Activated naive CD8-positive, alpha-beta T cell treated with anti-CD3 and anti-CD28 coated beads, Interleukin-2, amount 10 ng/mL, durations not matched to agents 7 days and 5 days (primary cell): ENCODE measurements around the gene ARHGAP19. TPM values are rescaled to one million over a fixed set of nuclear protein-coding genes. Genes with fewer than 3 reads are reported as not detected.

Source experiments
- ATAC-seq: fragments of 150-1000 bp; cut with Tn5 transposase; one replicate; pipeline ENCODE4 v1.10.0; 2021; ENCODE audit warnings: low read depth, moderate library complexity
- POLR2A ChIA-PET: fragments of 350-600 bp; sonication (Branson Sonifier 250); formaldehyde crosslinking; loops from one replicate; lab custom pipeline; 2021; ENCODE audit warnings: antibody characterized with exemption; lab: Charles Lee
- DNase-seq: peaks from one replicate; pipeline ENCODE4 v3.0.0; 2021
- H3K27ac Mint-ChIP-seq: one replicate; pipeline ENCODE4 v1.8.0; 2022; ENCODE audit warnings: mild to moderate bottlenecking, mixed read lengths
- H3K27me3 Mint-ChIP-seq: one replicate; pipeline ENCODE4 v1.8.0; 2022; ENCODE audit warnings: mild to moderate bottlenecking, moderate library complexity, mixed read lengths
- H3K36me3 Mint-ChIP-seq: one replicate; pipeline ENCODE4 v1.8.0; 2021; ENCODE audit warnings: mild to moderate bottlenecking, mixed read lengths
- H3K4me1 Mint-ChIP-seq: one replicate; pipeline ENCODE4 v1.8.0; 2021; ENCODE audit warnings: mixed read lengths
- H3K4me3 Mint-ChIP-seq: one replicate; pipeline ENCODE4 v1.8.0; 2022; ENCODE audit warnings: mild to moderate bottlenecking, moderate library complexity, mixed read lengths
- H3K9me3 Mint-ChIP-seq: one replicate; pipeline ENCODE4 v1.8.0; 2021; ENCODE audit warnings: mixed read lengths
- total RNA-seq, 2 experiments: library from RNA; stranded (reverse); gene quantifications; one replicate each; pipeline ENCODE4 v1.2.3, GENCODE V29; 2021

The ARHGAP19 gene
- total RNA-seq, 2 experiments from 2014 or later = 35.4 to 44.5 TPM

- POLR2A ChIA-PET = interaction anchor here (1.0 to 5.2 kb wide), 2 partner anchors 11 to 53 kb away, joined by 3 to 54 read pairs; partner anchors contain the start of gene FRAT1
- Mint-ChIP-seq H3K4me3 (no peak overlapping the region), H3K27me3 (peaks cover 9% of the 10 kb centered on the region), H3K27ac (no peak overlapping the region), H3K36me3 (peaks cover 23% of the 10 kb centered on the region), H3K9me3 (no peaks in the 10 kb centered on the region), H3K4me1 (peaks cover 39% of the 10 kb centered on the region)
- DNase-seq (no peak), ATAC-seq (no peak)
These were observed 38.8 kb upstream of the ARHGAP19 start for GRCh38 chr10:97331153-97331703.

GRCh38 chr10:97329766-97330165, 37.3 kb upstream of the ARHGAP19 start:
- Mint-ChIP-seq H3K4me3 (no peak overlapping the region), H3K36me3 (peaks cover 23% of the 10 kb centered on the region), H3K4me1 (peaks cover 35% of the 10 kb centered on the region), H3K27ac (no peak overlapping the region), H3K9me3 (no peaks in the 10 kb centered on the region), H3K27me3 (no peaks in the 10 kb centered on the region)
- no peak for ATAC-seq
- POLR2A ChIA-PET = interaction anchor here (2.5 to 5.2 kb wide), 2 partner anchors 9 to 10 kb away, joined by 10 to 54 read pairs; partner anchors contain the start of gene FRAT1
- DNase-seq = no peak

DNA sequence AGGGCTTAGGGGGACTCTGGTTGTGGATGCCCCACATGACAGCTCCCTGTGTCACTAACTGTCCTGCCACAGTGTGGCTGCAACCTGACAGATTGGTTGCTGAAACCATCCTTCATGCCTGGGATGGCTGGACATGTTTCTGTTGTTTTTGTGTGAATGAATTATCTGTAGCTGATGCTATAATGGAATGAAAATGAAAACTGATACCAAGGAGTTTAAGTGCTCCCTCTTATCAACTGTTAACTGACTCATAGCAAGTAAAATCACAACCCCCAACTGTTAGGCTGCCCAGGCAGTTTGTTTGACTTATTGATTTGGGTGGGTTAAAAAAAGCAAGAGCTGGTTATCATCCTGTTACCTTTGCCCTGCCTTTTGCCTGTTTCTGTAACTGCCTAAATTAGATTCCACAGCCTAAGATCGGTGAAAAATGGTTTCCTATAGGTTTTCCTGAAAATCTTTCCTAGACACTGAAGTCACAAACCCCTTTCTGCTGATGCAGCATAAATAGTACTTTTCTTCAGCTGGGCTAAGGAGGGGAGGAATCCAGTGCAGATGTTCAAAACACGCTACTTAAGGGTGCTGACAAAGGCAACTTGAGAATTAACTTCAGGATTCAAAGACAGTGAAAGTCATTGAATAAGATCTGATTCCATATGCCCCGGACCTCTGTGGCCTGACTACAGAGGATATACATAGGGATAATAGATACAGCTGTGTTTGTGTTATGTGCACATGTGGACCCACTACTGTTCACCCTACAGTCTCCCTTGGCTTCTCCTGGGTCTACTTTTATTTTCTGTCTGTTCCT, 36.4 kb upstream of the ARHGAP19 start:
- DNase-seq (no peak), ATAC-seq (no peak)
- H3K27ac Mint-ChIP-seq = no peak overlapping the region
- H3K9me3 Mint-ChIP-seq = no peaks in the 10 kb centered on the region
- H3K4me1 Mint-ChIP-seq = peaks cover 35% of the 10 kb centered on the region
- H3K4me3 Mint-ChIP-seq = no peak overlapping the region
- H3K36me3 Mint-ChIP-seq = peaks cover 23% of the 10 kb centered on the region
- no peaks in the 10 kb centered on the region for H3K27me3 Mint-ChIP-seq
- POLR2A ChIA-PET = interaction anchor here (0.5 to 2.5 kb wide), 2 partner anchors 9 to 86 kb away, joined by 3 to 10 read pairs; partner anchors contain the start of gene FRAT1

- peak overlapping the region; percentile 5 for H3K4me3 Mint-ChIP-seq
- no peaks in the 10 kb centered on the region for H3K9me3 Mint-ChIP-seq
- POLR2A ChIA-PET = interaction anchor here (2.5 kb wide), 1 partner anchor 8 kb away, joined by 10 read pairs; the partner anchor contains the start of gene FRAT1
- no peak for ATAC-seq
- H3K27me3 Mint-ChIP-seq = peaks cover 1% of the 10 kb centered on the region
- peaks cover 15% of the 10 kb centered on the region for H3K36me3 Mint-ChIP-seq
- H3K4me1 Mint-ChIP-seq = peaks cover 26% of the 10 kb centered on the region
- peak overlapping the region; percentile 12 for H3K27ac Mint-ChIP-seq
- no peak for DNase-seq
These were observed 35.2 kb upstream of the ARHGAP19 start for GRCh38 chr10:97327348-97328294.

DNA sequence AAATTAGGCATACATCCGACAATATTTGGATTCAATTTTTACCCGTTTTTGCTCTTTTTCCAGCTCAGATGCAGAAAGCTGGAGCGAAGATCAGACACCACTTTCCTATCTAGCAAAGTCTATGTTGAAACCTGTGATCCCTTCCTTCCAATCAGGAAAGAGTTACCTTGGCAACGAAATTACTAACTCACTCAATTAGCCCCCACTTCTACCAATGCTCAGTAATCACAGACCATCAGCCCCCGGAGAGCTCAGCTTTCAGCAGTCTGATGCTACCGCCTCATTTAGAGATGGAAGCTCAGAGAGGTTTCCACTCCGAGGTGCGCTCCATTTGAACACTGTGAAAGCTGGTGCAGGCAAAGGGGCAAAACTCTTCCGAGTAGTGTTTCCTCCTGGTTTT, 33.3 kb upstream of the ARHGAP19 start:
- peaks cover 21% of the 10 kb centered on the region for H3K4me1 Mint-ChIP-seq
- POLR2A ChIA-PET = interaction anchor here (1.8 kb wide), 1 partner anchor 34 kb away, joined by 4 read pairs; the partner anchor contains the start of gene ARHGAP19
- H3K36me3 Mint-ChIP-seq = peaks cover 7% of the 10 kb centered on the region
- DNase-seq (no peak), ATAC-seq (no peak)
- no peak overlapping the region for H3K27ac Mint-ChIP-seq
- H3K4me3 Mint-ChIP-seq = no peak overlapping the region
- no peaks in the 10 kb centered on the region for H3K9me3 Mint-ChIP-seq
- H3K27me3 Mint-ChIP-seq = peaks cover 3% of the 10 kb centered on the region

DNA sequence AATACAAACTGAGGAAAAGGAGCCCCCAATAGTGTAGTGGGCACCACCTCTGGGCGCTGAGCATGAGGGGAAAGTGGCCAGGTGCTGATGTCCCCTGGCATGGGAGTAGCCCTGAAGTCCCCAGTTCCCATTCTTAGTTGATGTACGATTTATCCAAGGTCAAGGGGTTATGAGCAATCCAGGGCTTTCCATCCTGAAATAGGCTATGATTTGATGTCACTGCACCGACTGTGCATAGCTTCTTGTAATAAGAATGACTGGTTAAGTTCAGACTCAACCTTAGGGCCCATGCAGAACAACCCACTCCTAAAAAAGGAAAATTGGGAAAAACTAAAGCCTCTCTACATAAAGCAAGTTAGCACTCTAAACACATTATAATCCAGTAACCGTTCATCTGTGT, 31.1 kb upstream of the ARHGAP19 start:
- H3K27ac Mint-ChIP-seq = no peak overlapping the region

DNA sequence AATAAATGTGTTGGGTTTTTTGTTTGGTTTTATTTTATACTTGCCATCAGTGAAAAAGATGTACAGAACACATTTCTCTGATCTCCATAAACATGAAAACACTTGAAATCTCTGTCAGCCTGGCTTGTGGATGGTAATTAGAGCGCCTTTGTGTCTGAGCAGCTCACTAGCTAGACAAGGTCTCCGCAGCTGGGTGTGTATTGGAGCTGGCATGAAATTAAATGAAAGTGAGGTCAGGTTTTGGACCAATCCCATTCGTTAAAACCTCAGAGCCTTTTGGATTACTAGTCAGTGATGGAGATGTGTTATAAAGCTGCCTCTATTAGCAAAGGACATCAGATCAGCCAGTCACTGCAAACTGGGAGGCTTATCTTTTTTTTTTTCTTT, 29.4 kb upstream of the ARHGAP19 start:
- Mint-ChIP-seq H3K4me3 (peak overlapping the region; percentile 89), H3K27ac (no peak overlapping the region), H3K4me1 (peaks cover 24% of the 10 kb centered on the region), H3K9me3 (no peaks in the 10 kb centered on the region), H3K36me3 (peaks cover 2% of the 10 kb centered on the region), H3K27me3 (peaks cover 5% of the 10 kb centered on the region)
- DNase-seq (no peak), ATAC-seq (no peak)
- POLR2A ChIA-PET = interaction anchor here (4.4 kb wide), 1 partner anchor 11 kb away, joined by 54 read pairs; the partner anchor contains the start of gene FRAT2

More for the DNA sequence above, 31.1 kb upstream of the ARHGAP19 start:
- POLR2A ChIA-PET = no interaction called here
- Mint-ChIP-seq H3K9me3 (no peaks in the 10 kb centered on the region), H3K4me3 (no peak overlapping the region), H3K27me3 (peaks cover 3% of the 10 kb centered on the region), H3K4me1 (peaks cover 27% of the 10 kb centered on the region), H3K36me3 (peaks cover 4% of the 10 kb centered on the region)
- no peak for ATAC-seq
- no peak for DNase-seq

GRCh38 chr10:97321032-97321803, 28.8 kb upstream of the ARHGAP19 start:
- peak overlapping the region; percentile 87 for H3K27ac Mint-ChIP-seq
- peak; percentile 42 for DNase-seq
- POLR2A ChIA-PET = interaction anchor here (4.4 kb wide), 1 partner anchor 11 kb away, joined by 54 read pairs; the partner anchor contains the start of gene FRAT2
- H3K9me3 Mint-ChIP-seq = no peaks in the 10 kb centered on the region
- ATAC-seq = no peak
- peak overlapping the region; percentile 89 for H3K4me3 Mint-ChIP-seq
- H3K36me3 Mint-ChIP-seq = peaks cover 2% of the 10 kb centered on the region
- peaks cover 5% of the 10 kb centered on the region for H3K27me3 Mint-ChIP-seq
- peaks cover 23% of the 10 kb centered on the region for H3K4me1 Mint-ChIP-seq

DNA sequence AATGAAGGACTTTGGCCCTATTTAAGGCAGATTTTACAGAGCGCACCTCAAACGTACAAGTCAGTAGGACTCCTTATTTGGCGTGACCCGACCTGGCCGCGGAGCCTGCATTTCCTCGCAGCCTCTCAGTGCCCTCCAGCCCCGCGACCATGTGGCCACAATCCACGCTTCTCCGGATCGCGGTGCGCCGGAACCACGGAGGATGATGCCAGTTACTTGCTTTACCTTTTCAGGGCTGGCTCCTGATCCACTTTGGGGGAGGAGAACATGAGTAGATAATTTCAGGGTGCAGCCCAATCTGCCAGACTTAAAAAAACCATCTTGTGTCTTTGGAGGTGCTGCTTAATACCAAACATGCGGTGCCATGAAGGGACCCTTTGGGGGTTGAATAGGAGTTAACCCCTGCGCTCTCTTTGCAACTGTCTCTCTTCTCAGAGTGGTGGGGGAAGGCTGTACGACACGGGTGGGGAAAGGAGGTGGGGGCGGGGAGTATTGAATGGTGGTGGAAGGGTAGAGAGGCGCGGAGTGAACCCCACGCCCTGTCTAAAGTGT, 28.1 kb upstream of the ARHGAP19 start:
- Mint-ChIP-seq H3K4me1 (peaks cover 23% of the 10 kb centered on the region), H3K4me3 (peak overlapping the region; percentile 89), H3K27ac (peak overlapping the region; percentile 87), H3K36me3 (peaks cover 2% of the 10 kb centered on the region), H3K27me3 (peaks cover 5% of the 10 kb centered on the region), H3K9me3 (no peaks in the 10 kb centered on the region)
- ATAC-seq = no peak
- POLR2A ChIA-PET = interaction anchor here (1.6 to 4.4 kb wide), 6 partner anchors 8 to 81 kb away, joined by 5 to 54 read pairs (median 10); partner anchors contain the start of genes ARHGAP19, FRAT2 and RRP12
- peak; percentile 56 for DNase-seq

DNA sequence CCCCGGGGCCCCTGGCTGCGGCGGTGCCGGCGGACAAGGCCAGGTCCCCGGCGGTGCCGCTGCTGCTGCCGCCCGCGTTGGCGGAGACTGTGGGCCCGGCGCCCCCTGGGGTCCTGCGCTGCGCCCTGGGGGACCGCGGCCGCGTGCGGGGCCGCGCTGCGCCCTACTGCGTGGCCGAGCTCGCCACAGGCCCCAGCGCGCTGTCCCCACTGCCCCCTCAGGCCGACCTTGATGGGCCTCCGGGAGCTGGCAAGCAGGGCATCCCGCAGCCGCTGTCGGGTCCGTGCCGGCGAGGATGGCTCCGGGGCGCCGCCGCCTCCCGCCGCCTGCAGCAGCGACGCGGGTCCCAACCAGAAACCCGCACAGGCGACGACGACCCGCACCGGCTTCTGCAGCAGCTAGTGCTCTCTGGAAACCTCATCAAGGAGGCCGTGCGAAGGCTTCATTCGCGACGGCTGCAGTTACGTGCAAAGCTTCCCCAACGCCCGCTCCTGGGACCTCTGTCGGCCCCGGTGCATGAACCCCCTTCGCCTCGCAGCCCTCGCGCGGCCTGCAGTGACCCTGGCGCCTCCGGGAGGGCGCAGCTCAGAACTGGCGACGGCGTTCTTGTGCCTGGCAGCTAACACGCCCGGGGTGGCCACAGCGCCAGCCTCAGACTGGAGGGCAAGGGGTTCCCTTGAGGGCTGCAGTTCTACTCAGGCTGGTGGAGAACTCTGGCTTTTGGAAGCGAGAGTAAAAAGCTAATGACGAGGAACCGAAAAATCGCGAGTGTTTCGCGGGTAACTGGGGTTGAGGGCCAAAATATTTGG, 27.4 kb upstream of the ARHGAP19 start:
- POLR2A ChIA-PET = interaction anchor here (1.6 to 4.4 kb wide), 6 partner anchors 9 to 81 kb away, joined by 5 to 54 read pairs (median 10); partner anchors contain the start of genes ARHGAP19, FRAT2 and RRP12
- peaks cover 5% of the 10 kb centered on the region for H3K27me3 Mint-ChIP-seq
- H3K27ac Mint-ChIP-seq = peak overlapping the region; percentile 87
- peak overlapping the region; percentile 89 for H3K4me3 Mint-ChIP-seq
- peak; percentile 75 for DNase-seq
- ATAC-seq = peak; percentile 50
- peaks cover 2% of the 10 kb centered on the region for H3K36me3 Mint-ChIP-seq
- peaks cover 23% of the 10 kb centered on the region for H3K4me1 Mint-ChIP-seq
- H3K9me3 Mint-ChIP-seq = no peaks in the 10 kb centered on the region
